ENCODE results near the gene SV2B.

The SV2B gene

DNA sequence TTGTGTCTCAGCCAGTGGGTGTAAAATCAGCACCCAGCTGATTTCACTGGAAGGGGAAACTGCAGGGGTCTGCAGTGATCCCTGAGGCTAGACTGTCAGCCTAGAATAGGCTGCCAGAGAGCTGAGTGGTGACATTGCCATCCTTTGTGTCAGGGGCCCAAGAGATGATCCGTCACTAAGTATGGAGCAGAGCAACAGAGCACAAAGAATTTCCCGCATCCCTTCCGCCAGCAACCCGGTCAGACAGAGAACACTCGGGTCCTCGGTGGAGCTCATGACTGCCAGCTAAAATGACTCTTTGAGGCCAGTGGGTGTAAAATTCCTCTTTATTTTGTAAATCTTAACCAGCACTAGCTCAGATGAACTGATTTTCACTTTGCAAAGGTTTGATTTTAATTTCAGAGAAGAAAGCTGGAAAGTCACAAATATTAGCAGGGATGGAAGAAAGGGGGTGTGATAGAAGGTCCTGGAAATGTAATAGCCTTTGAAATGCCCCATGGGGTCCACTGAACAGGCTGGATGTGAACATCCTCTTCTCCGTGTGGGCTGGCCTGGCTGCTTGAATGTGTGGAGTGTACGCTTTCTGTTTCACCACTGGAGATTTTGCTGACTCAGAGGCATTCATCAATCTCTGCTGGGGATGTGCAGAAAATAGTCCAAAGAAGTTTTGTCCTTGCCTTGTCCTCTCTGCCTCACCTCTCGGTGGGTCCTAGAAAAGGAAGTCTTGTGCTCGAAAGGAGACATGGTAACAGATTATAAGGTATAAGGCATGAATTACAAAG lies 138.8 kb downstream of the SV2B start:
- no peak for DNase-seq

DNA sequence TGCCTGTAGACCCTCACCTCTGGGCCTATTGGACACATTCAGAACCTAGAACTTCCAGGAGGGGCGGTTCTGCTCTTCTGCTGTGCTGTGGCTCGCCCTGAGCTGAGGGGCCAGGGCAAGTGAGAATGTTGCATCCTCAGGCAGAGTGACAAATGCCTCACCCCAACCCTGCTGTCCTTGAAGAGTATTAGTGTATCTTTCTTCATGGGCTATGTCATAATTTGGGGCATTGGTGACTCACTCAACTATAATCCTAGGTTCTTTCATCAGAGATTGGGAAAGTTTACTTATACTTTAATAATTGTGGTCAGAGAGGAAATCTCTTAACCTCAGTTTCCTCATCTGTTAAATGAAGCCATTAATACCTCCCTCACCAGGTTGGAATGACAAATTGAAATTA lies 143.8 kb downstream of the SV2B start:
- DNase-seq: no peak

DNA sequence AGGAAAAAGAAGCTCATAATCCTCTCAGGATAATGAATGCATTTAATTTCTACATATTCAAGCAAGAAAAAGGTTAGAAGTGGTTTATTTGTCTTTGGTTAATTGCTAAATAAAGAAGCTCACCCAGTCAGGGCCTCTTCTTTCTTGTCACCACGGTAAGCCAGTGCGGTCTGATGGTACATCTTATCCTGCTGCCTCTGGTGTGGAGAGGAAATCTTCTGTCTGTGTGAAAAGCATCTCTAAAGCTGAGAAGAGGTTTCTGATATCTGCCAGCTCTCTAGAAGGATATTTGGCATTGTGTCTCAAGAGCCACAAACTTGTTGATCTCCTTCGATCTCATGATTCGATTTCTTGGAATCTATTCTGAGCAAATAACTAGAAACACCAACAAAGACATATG lies 144.9 kb downstream of the SV2B start:
- no peak for DNase-seq

DNA sequence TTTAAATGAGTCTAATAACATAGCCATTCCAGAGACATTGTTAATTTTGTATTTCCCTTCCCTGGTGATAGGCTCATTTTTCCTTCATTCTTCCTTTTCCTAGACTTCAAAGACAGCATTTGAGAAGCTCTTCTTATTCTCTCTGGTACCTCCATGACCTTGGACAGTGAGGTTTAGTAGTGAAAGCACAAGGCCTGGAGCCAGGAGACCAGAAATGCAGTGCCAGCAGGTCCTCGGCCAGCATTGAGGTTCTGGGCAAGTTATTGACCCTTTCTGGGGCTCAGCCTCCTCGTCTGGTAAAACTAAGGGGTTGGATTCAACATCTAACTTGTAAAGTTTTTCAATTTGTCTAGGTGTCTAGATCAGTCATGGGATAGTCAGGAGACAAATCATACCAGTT lies 146.9 kb downstream of the SV2B start:
- no peak for DNase-seq

DNA sequence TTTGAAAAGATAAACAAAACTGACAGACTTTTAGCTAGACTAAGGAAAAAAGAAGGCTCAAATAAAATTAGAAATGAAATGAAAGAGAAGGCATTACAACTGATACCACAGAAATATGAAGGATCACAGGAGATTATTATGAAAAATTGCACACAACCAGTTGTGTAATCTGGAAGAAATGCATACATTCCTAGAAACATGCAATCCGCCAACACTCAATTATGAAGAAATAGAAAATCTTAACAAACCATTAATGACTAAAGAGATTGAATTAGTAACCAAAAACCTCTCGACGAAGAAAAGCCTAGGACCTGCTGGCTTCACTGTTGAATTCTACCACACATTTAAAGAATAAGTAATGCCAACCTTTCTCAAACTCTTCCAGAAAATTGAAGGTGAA lies 149.5 kb downstream of the SV2B start:
- DNase-seq: no peak

DNA sequence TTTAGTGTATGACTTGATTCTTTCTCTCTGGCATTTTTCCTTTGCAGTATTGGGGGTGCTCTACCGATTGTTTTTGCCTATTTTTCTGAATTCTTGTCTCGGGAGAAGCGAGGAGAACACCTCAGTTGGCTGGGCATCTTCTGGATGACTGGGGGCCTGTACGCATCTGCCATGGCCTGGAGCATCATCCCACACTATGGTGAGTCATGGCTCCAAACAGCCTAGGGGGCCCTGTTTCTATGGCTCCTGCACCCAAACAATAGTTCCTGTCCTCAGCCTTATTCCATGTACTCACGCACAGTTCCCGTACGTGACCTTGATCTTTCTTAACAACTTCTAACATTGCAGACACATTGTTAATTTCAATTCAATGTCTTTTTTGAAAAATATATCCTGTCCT lies 152.3 kb downstream of the SV2B start:
- no peak for DNase-seq

DNA sequence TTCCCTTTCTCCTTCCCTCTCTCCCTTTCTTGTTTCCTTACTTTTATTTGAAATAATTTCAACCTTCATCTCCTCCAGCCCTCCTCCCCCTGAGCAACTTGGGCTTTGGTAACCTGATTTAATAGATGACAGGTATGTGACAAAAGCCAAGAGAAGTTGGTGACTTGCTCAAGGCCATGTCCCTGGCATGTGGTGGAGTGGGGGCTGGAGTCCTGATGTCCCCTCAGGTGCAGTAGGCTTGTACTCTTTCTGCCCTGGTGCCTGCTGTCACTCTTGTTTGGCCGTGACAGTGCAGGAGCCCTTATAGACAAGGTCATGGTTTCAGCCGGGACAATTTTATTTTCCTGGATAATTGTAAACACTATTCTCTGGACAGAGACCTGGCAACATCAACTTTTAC lies 152.7 kb downstream of the SV2B start:
- DNase-seq: no peak

DNA sequence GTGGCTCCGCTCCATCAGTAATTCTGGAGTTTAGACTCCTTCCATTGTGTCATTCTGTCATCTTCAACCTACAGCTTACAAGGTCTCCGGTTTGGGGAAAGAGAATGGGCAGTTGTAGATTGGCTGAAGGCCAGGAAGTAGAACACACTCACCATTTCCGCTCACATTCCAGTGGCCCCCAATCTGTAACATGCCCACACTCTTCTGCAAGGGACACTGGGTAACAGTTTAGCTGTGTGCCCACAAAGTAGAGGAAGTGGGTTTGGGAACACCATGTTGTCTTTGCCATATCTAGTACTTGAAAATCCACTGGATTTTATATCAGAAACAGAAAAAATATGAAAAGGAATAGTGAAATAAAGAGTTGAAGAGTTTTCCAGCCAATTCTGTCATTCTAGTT lies 153.5 kb downstream of the SV2B start:
- DNase-seq: no peak

DNA sequence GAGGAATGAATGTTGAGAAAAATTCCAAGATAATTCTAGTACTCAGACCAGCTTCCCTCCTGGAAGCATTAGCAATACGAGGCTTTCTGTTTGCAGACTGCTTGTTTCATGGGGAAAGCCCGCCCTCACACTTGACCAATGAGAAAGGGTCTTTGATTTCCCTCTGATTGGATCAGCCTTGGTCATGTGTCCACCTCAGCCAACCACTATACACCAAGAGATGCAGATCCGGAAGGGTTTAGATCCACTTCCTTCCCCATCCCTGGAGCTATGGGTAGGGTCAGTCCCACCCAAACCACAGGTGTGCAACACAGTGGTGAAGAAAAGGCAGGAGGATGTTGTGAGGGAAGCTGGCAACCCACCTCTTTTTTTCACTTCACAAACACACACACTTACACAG lies 154.7 kb downstream of the SV2B start:
- no peak for DNase-seq

DNA sequence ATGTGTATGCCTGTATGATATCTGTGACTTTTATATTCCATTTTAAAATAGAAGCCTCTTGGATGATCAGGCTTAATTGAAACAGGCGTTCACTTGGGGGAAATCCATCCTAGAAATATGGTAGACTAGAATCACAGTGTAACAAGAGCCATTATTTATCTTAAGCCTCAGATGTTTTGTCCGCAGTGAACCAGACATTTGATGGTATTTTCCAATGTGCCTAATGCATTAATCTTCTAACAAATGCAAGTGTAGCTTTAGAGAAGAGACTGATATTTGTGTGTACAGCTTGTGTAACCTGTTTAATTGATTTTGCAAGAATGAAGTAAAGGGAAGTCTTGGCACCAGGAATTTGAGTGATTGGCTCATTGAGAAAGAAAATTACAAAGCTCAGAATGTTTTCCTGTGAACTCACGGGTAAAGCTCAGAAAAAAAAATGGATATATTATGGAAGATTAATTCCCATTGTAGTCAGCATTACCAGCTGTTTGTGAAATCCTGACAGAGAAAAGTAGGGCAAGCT lies 155.7 kb downstream of the SV2B start:
- peak; percentile 39 to 70 for DNase-seq

DNA sequence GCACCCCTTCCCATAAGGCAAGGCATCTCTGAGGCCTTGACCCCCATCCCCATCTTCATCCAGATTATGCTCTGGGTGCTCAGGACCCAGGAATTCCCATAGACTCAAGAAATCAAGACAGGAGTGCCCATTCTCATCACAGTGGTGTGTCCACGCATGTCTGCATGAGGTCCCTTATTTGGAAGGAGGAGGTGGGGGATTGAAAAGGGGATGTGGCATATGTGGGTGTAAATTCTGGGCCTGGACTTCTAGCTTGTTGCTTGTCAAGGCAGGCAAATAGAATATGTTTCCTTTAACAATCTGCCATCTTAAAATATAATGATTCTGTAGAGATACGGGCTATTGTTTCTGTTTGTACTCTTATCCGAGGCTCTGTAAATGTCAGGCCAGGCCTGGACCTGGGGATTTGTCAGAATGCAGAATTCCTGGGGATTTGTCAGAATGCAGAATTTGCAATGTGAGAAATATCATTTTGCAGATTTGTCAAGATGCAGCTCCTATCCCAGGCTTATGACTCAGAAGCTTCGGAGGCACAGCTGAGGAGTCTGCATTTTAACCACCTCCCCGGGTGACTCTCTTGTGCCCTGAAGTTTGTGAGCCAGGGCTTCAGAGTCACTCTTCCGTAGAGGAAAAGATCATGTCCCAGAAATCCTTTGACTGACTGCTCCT lies 157.8 kb downstream of the SV2B start:
- DNase-seq: no peak

DNA sequence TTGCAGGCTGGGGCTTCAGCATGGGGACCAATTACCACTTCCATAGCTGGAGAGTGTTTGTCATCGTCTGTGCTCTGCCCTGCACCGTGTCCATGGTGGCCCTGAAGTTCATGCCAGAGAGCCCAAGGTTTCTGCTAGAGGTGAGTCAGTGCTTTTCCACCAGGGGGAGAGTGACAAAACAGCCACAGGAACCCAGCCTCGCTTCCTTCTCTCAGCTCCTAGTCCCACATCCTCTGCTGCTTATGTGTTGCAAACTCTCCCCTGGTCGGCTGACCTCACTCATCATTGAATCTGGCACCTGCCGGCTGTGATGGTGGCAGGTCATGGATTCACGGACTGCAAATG lies 158.3 kb downstream of the SV2B start:
- DNase-seq: no peak

DNA sequence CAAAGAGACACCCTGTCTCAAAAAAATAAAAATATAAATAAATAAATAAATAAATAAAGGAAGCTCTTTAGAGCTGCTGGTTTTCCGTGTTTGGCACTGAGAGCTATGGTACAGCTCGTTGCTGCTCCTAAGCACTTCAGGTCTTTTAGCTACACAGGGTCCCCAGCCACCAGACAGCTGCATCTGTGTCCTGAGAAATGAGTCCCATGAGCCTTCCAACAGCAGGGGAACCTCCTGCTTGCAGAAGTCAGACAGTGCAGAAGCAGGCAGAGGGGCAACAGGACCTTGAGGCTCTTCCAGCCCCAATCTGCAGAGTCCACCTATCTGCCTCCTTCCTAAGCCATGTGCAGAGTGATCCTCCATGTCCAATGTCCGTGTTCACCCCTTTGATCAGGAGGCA lies 159.0 kb downstream of the SV2B start:
- DNase-seq: no peak

DNA sequence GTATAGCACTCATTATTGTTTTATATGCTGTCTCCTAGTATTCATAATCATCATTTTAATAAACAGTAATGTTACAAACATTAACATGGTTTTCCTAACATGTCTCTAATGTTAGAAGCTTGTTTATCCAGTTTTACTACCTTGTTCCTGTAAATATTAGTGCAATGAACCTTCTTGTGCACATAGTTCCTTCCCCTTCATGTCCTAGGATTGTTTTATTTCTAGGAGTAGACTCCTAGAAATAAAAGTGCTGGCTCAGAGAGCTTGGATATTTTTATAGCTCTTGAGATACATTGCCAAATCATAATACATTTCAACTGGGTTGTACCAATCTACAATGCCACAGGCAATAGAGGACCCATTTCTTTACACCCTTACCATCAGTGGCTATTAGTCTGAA lies 161.3 kb downstream of the SV2B start:
- no peak for DNase-seq

DNA sequence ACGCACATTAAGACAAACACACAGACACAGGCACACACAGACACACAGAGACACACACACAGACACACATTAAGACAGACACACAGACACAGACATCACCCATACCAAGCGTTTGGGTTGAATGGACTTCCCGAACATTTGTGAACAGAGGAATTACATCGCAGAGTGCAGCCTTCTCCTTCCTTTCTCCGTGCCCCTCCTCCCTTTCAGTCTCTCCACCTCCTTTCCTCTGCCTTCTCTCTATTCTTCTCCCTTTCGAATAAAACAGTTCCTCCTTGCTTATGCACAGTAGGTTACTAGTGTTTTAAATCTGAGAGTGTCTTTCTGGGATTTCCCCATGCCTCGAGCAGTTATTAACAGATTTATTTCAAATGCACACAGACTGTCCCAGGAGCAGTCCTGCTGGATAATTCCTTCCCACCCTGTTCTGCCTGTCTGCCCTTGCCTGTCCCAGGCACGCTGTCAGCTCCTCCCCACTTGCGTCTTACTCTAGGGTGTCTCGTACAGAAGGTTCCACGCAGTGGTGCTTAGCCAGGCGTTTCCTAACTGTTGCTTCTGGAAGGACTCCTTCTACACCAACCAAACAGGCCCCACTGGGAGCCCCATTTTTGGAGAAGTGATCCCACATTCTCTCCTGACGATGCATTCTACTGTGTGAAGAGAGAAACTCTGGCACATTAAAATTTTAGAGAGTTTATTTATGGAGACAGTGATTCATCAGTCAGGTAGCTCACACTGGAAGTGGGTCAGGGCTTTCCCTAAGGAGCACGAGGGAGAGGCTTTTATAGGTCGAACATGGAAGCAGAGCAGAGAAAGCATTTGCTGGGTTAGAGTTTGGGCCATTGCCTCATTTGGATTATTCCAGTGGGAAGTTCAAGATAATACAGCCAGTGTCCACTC lies 163.8 kb downstream of the SV2B start:
- DNase-seq: no peak

DNA sequence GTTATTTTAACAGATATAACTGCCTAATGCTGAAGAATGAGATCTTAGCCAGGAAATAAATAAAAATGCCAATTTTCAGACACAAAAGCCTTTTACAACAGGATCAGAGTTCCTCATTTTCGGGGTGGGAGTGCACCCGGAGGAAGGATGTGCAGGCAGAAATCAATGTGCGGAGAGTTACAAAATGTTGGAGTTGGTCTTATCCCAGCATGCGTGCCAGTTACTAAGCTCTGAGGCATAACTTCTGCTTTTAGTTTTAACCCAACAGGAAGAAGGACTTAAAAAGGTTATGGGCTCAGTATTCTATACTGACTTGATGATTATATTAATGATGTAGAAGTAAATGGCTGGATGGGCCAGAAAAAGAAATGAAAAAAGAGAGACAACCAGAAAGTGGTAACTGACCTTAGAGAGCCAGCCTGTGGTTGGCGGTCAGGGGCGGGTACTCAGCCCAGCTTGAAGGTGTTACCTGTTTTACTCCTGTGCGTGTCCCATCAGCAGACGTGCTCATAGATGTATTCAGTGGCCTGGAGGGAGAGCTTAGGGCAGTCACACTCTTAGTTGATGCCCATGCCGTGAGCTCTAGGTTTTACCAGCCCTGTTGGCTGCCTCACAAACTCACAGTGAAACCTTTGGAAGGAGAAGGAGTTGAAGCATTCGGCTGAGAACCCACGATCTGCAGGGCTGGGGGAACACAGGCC lies 164.7 kb downstream of the SV2B start:
- DNase-seq: no peak

DNA sequence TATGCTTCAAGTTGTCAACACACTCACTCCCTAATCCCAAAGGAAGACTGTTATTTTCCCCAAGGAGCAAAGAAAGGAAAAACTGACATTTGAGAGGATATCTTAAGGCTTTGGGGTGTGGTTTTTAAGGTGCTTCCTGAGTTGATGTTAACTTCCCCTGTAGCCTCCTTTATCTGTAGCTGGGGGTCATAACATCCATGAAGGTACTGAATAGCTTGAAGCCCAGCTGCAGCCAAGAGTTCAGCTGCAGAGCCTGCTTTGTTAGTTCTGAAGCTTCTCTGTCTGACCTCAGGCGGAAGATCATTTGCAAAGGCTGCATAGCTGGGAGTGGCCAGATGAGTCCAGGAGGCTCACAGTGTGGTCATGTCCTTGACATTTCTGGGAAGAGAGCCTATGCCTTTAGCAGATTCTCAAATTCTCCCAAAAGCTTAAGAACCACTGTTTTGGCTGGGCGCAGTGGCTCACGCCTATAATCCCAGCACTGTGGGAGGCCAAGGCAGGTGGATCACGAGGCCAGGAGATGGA lies 165.4 kb downstream of the SV2B start:
- DNase-seq: no peak

DNA sequence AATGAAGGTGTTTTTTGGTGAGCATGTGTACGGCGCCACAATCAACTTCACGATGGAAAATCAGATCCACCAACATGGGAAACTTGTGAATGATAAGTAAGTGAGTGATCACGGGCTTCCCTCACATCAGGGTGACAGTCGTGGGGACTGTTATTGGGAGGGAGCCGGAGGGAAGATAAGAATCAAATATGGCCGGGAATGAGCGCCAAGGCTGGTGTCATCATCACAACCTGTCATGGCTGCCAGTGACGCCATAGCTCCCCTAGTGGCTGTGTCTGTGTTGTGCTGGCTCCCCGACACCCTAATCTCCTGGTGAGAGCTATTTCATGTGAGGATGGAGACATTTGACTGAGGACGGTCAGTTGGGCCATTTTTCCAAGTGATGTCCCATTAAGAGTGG lies 168.5 kb downstream of the SV2B start:
- DNase-seq: peak in 1 of 2 experiments; percentile 10

DNA sequence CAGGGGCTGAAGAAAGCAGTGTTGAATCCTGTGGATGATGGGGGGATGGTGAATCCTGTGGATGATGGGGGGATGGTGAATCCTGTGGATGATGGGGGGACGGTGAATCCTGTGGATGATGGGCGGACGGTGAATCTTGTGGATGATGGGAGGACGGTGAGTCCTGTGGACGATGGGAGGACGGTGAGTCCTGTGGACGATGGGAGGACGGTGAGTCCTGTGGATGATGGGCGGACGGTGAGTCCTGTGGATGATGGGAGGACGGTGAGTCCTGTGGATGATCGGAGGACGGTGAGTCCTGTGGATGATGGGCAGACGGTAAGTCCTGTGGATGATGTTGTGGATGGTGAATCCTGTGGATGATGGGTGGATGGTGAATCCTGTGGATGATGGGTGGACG lies 170.7 kb downstream of the SV2B start:
- DNase-seq: no peak

DNA sequence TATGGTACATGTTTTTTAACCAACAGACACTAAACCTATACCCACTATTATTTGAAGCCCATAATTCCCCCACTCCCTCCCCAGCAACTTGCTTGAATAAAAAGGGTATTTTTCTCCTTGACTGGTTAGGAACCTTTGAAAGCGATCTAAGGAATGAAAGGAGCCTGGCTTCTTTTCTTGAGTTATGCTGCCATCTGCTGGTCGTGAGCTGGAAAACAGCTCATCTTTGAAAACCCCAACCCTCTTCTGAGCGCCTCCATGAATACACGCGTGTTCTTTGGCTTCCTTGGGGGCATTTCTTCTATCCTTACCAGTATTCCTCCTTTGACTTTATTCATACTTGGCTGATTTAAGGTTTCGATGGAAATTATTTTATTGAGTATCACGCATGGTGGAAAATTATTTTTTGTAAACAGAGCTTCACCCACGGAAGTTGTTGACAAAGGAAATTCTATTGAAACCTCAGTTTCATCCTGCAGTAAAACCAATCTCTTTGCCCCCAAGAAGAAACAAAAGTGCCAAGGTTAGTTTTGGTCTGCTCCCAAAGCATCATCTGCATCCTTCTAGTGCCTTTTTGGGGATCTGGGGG lies 171.6 kb downstream of the SV2B start:
- peak; percentile 59 to 82 for DNase-seq

DNA sequence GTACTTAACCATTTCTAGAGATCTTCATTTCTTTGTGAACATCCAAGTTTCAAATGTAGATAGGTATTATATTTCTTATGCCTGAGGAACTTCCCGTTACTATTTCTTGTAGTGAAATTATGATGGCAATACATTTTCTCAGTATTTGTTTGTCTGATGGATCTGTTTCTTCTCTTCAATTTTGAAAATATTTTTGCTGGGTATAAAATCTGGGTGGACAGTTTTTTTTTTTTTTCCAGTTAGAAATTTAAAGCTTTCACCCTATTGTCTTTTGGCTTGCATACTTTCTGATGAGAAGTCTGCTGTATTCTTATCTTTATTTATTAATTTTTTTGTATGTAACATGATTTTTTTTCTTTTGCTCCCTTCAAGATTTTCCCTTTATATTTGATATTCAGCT lies 175.8 kb downstream of the SV2B start:
- no peak for DNase-seq

DNA sequence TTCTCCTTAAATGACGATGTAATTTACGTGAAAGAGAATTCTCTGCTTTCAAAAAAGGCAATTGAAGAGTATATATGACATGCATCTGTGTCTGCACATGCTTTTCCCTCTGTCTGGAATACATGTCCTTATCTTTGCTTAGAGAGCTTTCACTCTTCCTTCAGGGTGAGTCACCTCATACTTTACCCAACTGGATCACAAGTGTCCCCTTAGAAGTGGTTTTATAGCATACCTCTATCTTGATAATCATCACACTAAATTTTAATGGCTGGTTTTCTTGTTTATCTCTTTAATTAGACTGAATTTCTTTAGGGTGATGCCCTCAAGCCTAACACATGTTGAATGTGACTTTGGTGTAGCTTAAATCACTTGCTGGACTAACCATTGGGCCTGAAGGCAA lies 178.9 kb downstream of the SV2B start:
- DNase-seq: no peak

Measured in NCI-H524 (cell line).